GF-D8 (cell line): ENCODE measurements around the gene NLRC5.
"Not testable (repeated sequence)": the region's sequence is repeated elsewhere in the genome, so short reads cannot be mapped to it uniquely, and the experiment has no call there.

Experiments used
- DNase-seq: peaks from one replicate; lab custom pipeline; 2025; lab: John Stamatoyannopoulos, UW

Gene NLRC5

DNA sequence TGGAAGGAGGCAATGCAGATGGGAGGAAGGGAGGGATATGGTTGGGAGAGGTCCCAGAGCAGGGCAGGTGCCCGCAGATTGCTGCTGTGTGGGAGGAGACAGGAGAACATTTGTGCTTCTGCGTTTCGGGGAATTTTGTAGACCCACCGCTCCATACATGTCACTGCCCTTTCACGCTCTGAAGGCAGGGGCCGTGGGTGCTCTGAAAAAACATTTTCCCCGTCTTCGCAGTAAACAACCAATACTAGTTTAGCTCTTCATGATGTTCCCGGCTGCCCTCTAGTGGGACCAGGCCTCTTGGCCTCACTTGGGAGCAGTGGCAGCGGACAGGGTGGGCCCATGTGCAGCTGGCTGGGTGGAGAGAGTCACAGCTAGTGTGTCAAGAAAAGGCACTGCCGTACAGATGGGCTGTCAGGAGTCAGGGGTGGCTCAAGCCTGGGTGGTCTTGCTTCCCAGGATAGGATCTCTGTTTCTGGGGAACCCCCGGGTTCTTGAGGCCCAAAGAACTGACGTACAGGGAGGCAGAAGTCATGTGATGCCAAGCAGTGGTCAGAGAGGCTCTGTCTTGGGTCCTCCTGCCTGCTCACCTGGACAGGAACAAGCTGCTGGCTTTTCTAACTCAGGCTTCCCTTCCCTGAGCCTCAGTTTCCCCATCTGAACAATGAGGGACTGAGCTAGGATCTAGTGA, 56.5 kb downstream of the NLRC5 start:
- DNase-seq: no peak

DNA sequence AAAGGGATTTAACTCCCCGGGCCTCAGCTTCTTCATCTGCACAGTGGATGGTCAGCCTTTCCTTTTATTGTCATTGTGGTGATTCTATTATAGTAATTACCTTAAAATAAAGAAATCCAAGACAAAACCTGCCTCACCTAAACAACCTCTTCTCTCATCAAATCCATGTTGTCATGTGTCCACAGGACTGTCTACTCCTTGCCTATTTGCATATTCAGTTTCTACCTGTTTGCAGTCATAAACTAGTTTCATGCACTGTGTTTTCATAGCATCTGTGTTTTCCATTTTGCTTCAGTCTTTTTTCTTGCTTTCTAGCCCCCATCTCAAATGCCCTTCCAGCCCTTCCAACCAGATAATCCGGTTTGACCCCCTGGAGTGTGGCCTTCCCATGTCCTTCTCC, 58.7 kb downstream of the NLRC5 start:
- DNase-seq: no peak

DNA sequence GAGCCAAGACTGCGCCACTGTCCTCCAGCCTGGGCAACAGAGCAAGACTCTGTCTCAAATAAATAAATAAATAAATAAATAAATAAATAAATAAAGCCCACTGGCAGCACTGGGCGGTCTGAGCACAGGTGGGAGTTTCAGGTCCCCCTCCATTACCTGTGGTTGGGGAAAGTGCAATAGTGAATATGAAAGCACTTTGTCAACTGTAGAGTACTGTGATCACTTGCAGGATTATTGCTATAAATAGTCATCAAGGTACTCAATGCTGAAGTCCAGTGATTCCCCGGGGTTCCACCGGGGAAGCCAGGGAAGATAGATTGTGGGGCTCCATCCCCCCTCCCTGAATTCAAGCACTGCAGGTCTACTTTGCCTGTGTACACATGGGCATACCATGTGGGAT, 60.3 kb downstream of the NLRC5 start:
- DNase-seq: no peak

DNA sequence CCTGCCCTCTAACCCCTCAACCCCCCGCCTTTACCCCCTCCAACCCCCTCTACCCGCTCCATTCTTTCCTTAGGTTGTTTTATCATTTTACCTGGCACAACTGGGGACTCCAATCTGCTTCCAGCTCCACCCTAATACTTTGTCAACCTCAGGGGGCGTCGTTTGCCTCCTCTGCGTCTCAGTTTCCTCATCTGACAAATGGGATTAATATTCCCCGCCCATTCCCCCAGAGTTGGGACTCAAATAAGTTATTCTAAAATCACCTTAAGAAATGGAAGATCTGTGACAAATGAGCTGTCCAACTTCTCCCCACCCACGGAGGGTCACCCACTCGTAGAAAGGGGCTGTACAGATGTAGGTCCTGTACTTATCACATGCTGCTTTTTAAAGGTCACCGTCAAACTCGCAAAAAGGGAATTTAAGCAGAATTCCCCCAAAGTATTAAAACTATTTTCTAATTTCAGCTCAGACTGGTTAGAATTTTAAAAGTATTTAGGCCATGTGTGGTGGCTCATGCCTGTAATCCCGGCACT, 62.4 kb downstream of the NLRC5 start:
- DNase-seq: no peak

DNA sequence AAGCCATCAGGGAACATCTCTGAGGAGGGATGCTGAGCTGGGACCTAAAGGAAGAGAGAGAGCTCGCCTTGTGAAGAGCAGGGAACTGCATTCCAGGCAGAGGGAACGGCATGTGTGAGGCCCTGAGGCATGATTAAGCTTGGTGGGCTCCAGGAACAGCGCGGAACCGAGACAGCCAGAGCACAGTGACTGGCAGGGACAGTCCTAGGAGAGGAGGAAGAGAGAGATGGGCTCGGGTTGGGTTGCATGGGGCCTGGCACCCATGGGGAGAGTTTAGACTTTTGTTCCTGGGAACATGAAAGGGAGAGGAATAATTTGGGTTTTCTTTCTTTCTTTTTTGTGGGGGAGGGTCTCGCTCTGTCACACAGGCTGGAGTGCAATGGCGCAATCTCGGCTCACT, 63.8 kb downstream of the NLRC5 start:
- no peak for DNase-seq

DNA sequence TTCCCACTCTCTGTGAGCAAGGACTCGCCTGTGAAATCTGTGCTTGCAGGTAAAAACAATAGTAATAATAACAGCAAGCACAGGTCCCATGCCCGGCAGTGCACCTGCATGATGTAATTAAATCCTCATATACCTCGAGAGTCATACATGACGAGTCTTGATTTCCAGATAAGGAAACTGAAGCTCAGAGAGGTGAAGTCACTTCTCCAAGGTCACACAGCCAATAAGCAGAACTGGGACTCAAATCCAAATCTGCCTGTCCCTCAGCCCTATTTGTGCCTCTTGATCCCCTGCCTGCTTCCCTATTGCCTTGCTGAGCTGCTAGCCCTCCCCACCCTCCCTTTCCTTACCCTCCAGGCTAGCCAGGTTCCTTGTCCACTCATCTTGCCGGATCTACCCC, 65.0 kb downstream of the NLRC5 start:
- DNase-seq: no peak

DNA sequence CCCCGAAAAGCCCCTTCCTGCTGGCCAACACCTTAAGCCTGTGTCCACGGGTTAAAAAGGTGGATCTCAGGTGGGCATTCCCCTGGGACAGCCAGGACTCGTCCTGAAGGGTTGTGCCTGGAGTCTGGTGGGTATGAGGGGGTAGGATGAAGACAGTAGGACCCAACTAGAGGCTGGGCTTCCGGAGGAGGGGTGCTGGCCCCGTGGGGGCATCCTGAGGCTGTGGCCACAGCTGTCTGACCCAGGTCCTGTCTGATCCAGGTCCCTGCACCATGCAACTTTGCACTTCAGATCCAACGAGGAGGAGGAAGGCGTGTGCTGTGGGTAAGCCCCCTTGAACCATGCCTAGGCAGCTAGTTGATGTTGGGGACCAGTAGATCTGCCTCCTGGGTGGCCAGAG, 65.4 kb downstream of the NLRC5 start:
- DNase-seq: no peak

DNA sequence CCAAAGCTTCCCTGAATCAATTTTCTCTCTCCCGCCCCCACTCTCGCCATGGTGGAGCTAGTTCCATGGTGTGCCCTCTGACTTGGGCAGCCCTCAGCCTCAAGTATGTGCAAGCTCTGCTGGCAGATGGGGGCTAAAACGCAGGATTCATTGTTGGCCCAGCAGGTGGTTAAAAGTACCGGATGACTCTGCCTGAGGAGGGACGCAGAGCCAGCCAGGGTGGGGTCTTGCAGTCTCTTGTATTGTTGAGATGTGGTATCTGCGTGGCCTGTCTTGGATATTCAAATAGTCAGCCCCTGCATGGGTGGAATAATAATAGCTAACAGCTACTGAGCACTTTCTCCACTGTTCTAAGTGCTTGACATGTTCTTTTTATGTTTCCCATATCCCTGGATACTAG, 66.3 kb downstream of the NLRC5 start:
- DNase-seq: no peak

DNA sequence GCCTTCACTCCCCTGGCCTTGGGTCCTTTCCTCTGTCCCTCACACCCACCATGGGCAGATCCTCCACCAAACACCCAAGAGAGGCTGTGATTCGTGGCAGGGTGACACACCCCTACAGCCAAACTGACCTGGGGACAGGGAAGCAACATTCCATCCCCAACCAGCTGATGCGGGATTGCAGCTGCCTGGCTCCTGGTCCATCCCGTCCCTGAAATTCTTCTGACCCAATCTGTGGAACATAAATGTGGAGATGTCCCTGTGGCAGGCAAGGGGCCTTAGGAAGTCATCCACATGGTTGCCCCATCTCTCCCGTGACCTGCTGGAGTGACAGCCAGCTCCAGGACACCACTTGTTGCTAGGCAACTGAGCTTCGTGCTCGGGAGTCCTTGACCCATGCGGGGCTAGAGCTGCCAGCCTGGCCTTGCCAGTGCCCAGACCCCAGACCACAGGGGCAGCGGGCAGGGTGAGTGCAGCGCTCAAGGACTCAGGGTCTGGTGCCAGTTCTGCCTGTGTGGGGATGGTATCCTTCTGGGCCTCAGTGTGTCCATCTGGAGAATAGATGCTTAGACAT, 69.0 kb downstream of the NLRC5 start:
- no peak for DNase-seq

DNA sequence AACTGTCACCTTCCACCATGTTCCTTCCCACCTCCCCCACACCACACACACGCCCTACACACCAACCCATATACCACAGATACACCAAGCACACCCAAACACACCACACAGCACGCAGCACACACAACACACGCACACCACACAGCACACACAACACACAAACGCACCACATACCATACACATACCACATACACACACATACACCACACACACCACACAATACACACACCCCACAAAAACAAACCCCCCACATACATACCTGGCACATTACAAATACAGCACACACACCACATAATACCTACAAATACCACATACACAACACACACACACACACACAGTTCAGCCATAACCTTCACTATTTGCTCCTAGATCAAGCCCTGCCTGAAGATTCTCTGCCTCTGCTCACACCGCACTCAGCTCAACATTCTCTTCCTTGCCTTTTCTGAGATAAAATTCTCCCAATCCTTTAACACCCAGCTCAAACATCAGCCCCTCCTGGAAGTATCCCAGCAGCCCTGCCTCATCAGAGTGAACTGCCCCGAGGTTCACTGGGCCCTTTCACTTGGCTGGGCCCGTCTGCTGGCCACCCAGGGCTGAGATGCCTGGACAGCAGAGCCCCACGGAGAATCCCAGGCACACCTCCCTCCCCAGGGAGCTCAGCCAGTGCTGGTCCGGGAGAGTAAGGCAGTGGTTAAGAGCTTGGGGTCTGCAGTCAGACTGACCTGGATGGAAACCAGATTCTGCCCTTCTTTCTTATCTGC, 71.1 kb downstream of the NLRC5 start:
- no peak for DNase-seq

DNA sequence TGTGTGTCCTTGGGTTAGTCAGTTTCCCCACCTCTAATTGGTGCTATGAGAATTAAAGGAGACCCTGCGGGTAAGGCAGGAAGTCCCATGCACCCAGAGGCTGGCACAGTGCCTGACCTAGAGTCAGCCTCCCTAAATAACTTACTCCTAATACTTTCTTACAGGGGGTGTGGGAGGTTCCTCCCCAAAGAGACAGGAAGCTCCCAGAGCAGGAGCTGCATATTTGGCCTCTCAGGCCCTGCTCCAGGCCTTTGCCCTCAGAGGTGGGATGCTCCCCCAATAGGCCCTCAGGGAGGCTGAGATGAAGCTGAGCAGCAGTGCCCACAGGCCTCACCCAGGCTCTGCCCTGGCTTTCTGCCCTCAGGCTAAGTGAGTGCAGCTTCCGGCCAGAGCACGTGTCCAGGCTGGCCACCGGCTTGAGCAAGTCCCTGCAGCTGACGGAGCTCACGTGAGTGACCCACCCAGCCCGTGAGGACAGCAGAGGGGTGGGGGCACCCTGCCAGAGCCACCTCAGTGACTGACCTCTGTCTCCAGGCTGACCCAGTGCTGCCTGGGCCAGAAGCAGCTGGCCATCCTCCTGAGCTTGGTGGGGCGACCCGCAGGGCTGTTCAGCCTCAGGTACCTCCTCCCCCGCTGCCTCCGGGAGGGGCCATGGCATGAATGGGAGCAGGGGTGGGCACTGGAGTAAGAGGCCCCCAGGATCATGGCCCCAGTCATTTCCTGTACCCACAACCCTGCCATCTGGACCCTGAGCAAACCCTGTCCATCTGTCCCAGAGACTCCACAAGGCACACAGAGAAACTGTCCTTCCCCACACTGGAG, 71.9 kb downstream of the NLRC5 start:
- DNase-seq: peak; percentile 81

DNA sequence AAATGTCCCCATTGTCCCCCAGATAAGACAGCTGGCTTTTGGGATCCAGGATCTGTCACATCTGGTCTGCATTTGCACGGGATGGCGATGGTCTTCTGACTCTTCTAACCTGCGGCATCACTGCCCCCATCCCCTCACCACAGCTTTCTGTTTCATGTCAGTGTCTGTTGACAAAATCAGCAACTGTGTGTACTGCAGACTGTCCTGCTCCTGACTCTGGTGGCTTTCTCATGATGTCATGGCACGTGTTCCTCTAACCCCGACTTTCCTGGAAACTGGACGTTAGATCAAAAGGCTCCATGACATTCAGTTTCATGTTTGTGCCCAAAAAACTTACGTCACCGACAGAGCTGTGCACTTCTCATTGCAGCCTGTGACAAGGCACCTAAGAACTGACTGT, 73.0 kb downstream of the NLRC5 start:
- peak; percentile 79 for DNase-seq

DNA sequence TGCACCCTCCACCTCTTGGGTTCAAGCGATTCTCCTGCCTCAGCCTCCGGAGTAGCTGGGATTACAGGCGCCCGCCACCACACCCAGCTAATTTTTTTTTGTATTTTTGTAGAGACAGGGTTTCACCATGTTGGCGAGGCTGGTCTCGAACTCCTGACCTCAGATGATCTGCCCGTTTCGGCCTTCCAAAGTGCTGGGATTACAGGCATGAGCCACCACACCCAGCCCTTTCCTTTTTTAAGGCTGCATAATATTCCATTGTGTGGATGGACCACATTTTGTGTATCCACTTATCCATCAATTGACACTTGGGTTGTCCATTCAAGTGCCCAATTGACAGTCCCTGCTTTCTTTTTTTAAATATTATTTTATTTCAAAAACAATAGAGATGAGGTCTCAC, 73.8 kb downstream of the NLRC5 start:
- not testable (repeated sequence) for DNase-seq

DNA sequence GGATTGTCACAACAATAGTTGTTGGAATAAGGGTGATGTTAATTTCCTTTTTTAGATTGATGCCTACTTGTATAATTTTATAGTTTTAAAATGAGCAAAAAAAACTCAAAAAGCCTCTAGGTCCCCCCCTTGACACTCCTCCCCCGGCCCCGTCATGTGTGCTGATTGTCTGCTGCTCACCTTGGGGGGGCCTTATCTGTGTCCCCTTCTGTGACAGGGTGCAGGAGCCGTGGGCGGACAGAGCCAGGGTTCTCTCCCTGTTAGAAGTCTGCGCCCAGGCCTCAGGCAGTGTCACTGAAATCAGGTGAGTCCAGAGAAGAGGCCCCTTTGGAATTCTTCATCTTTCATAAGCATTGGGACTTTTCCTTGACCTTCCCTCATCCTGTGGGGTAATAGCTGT, 75.6 kb downstream of the NLRC5 start:
- DNase-seq: no peak

DNA sequence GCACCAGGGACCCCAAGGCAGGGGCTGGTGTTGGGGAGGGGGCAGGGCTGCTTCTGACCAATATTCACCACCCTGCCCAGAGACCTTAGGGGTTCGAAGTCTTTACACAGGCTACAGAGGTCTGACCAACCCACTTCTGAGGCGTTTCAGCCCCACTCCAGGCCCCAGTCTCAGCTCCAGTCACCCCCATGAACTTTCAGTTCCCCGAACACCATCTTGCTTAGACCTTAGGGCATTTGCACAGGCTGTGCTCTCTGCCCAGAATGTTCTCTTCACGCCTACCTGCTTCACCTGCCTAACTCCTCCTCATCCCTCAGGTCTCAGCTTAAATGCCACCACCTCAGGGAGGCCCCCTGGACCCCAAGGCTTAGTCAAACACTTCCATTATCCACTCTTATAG, 77.3 kb downstream of the NLRC5 start:
- no peak for DNase-seq

DNA sequence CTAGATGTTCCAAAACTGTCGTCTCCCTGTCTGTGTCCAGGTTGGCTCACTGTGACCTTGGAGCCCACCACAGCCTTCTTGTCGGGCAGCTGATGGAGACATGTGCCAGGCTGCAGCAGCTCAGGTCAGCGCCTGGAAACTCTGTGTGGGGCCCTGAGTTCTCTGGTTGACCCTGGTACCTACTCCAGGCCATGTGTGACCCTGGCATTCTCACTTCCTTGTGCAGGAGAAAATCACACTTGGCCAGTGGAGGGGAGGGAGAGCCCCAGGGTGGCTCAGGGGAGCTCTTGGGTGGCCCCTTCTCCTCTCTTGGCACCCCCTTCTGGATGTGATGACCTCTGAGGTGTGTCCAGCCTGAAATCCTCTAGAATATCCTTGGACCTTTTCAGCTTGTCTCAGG, 78.0 kb downstream of the NLRC5 start:
- no peak for DNase-seq

DNA sequence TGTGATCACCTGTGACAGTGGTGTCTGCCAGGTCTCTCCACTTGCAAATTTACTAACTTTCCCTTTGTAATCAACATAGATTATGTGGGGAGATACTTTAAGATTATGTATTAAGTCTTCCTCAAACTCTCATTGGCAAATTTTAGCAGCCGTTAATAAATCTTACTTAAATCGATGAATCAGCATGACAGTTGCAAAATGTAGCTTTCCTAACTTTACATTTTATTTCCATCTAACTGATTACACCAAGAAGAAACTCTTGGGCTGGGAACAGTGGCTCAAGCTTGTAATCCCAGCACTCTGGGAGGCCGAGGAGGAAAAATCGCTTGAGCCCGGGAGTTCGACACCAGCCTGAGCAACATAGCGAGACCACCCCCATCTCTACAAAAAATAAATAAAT, 79.7 kb downstream of the NLRC5 start:
- DNase-seq: no peak

DNA sequence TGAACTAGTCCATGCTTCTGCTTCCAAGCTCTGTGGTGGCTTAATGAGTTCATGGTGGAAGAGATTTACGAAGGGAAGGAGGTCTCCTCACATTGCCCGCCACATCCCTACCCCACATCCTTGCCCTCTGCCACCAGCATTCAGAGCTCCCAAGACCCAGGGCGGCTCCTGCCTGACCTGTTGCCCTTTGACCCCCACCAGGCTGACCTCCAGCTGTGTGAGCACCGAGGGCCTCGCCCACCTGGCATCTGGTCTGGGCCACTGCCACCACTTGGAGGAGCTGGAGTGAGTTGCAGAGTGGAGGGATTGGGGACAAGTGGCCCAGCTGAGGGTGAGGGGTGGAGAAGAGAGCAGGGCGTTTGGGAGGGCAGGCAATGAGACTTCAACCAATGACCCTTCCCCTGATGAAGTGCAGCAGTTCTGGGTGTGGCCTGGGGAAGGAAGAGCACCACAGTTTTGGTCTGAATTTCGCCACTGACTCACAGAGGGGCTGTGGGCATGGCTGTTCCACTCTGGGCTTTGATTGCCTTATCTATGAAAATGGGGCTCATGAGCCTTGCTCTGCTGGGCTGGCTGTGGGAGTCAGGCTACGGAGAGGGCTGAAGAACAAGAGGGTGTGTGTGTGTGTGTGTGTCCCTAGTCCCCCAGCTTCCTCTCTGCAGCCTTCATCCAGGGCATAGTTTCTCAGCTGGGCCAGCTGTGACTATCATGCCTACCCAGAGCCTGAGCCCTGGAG, 80.4 kb downstream of the NLRC5 start:
- DNase-seq: no peak

DNA sequence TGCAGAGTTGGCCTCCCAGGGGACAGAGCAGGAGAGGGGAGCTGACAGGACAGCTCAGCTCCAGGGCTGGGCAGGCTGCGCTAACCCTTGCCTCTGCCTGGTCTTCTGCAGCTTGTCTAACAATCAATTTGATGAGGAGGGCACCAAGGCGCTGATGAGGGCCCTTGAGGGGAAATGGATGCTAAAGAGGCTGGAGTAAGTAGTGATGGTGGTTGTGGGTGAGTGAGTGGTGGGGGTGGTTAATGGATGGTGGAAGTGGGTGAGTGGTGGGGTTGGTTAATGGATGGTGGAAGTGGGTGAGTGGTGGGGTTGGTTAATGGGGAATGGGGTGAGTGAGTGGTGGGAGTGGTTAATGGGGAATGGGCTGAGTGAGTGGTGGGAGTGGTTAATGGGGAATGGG, 81.1 kb downstream of the NLRC5 start:
- no peak for DNase-seq

DNA sequence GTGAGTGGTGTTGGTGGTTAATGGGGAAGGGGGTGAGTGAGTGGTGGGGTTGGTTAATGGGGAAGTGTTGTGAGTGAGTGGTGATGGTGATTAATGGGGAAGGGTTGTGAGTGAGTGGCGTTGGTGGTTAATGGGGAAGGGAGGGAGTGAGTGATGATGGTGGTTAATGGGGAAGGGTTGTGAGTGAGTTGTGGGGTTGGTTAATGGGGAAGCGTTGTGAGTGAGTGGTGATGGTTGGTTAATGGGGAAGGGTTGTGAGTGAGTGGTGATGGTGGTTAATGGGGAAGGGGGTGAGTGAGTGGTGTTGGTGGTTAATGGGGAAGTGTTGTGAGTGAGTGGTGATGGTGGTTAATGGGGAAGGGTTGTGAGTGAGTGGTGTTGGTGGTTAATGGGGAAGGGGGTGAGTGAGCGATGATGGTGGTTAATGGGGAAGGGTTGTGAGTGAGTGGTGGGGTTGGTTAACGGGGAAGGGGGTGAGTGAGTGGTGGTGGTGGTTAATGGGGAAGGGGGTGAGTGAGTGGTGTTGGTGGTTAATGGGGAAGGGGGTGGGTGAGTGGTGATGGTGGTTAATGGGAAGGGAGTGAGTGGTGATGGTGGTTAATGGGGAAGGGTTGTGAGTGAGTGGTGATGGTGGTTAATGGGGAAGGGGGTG, 81.8 kb downstream of the NLRC5 start:
- DNase-seq: not testable (repeated sequence)
